ENCODE measurements around the gene SSR1. TPM values are rescaled to one million over a fixed set of nuclear protein-coding genes. Genes with fewer than 3 reads are reported as not detected.
"Not testable (repeated sequence)": the region's sequence is repeated elsewhere in the genome, so short reads cannot be mapped to it uniquely, and the experiment has no call there.

SSR1 gene
- total RNA-seq: 110 TPM

- peak; percentile 99 for ATAC-seq
- peak; percentile 98 for DNase-seq (ENCODE audit: low spot score)
These were observed at the start of gene SSR1 for GRCh38 chr6:7312616-7313504. TSS of gene SSR1 (minus strand) at chr6:7313199. CDS start at chr6:7313120, 79 bp downstream.

- DNase-seq (ENCODE audit: low spot score); ATAC-seq: not testable (repeated sequence)
These were observed 38.9 kb upstream of the SSR1 start for GRCh38 chr6:7351916-7352315.

GRCh38 chr6:7350591-7350990 lies 37.6 kb upstream of the SSR1 start:
- ATAC-seq; DNase-seq (ENCODE audit: low spot score): not testable (repeated sequence)

GRCh38 chr6:7347551-7347997 lies 34.6 kb upstream of the SSR1 start:
- DNase-seq (ENCODE audit: low spot score); ATAC-seq: not testable (repeated sequence)

GRCh38 chr6:7344773-7345450 lies 31.9 kb upstream of the SSR1 start:
- DNase-seq (ENCODE audit: low spot score); ATAC-seq: not testable (repeated sequence)

GRCh38 chr6:7343546-7344475 lies 30.8 kb upstream of the SSR1 start:
- ATAC-seq (no peak), DNase-seq (ENCODE audit: low spot score) (no peak)

GRCh38 chr6:7341989-7342742 lies 29.2 kb upstream of the SSR1 start:
- no peak for ATAC-seq
- no peak for DNase-seq (ENCODE audit: low spot score)

GRCh38 chr6:7341271-7341670 lies 28.3 kb upstream of the SSR1 start:
- DNase-seq (ENCODE audit: low spot score) (no peak), ATAC-seq (no peak)

GRCh38 chr6:7339007-7339732 lies 26.2 kb upstream of the SSR1 start:
- not testable (repeated sequence) for DNase-seq (ENCODE audit: low spot score)
- ATAC-seq: peak; percentile 54

GRCh38 chr6:7338031-7338430 lies 25.0 kb upstream of the SSR1 start:
- DNase-seq (ENCODE audit: low spot score): no peak

GRCh38 chr6:7335519-7335918 lies 22.5 kb upstream of the SSR1 start:
- DNase-seq (ENCODE audit: low spot score) (no peak), ATAC-seq (no peak)

More at GRCh38 chr6:7338031-7338430, 25.0 kb upstream of the SSR1 start:
- no peak for ATAC-seq

- ATAC-seq (no peak), DNase-seq (ENCODE audit: low spot score) (no peak)
These were observed 21.7 kb upstream of the SSR1 start for GRCh38 chr6:7334685-7335084.

GRCh38 chr6:7332090-7332745 lies 19.2 kb upstream of the SSR1 start:
- ATAC-seq: peak; percentile 56
- no peak for DNase-seq (ENCODE audit: low spot score)

- no peak for ATAC-seq
These were observed 18.5 kb upstream of the SSR1 start for GRCh38 chr6:7331452-7331851.

GRCh38 chr6:7328243-7328642 lies 15.2 kb upstream of the SSR1 start:
- ATAC-seq: no peak
- DNase-seq (ENCODE audit: low spot score): no peak

More at GRCh38 chr6:7331452-7331851, 18.5 kb upstream of the SSR1 start:
- DNase-seq (ENCODE audit: low spot score): no peak

- no peak for ATAC-seq
- no peak for DNase-seq (ENCODE audit: low spot score)
These were observed 12.8 kb upstream of the SSR1 start for GRCh38 chr6:7325750-7326149.

GRCh38 chr6:7324520-7324919 lies 11.5 kb upstream of the SSR1 start:
- peak; percentile 54 for ATAC-seq

GRCh38 chr6:7323074-7323473 lies 10.1 kb upstream of the SSR1 start:
- no peak for ATAC-seq

More at GRCh38 chr6:7324520-7324919, 11.5 kb upstream of the SSR1 start:
- DNase-seq (ENCODE audit: low spot score): no peak

GRCh38 chr6:7321866-7322265 lies 8.9 kb upstream of the SSR1 start:
- not testable (repeated sequence) for ATAC-seq; DNase-seq (ENCODE audit: low spot score)

More at GRCh38 chr6:7323074-7323473, 10.1 kb upstream of the SSR1 start:
- no peak for DNase-seq (ENCODE audit: low spot score)

All from left lobe of liver (tissue), 2 donors.